ENCODE results near the gene NEDD4L. TPM values are rescaled to one million over a fixed set of nuclear protein-coding genes. Genes with fewer than 3 reads are reported as not detected.

The NEDD4L gene
- polyA plus RNA-seq, 1 donor (not counting 4 experiments of a cell fraction or from before 2014, with no cell fraction given): 52.6 TPM

DNA sequence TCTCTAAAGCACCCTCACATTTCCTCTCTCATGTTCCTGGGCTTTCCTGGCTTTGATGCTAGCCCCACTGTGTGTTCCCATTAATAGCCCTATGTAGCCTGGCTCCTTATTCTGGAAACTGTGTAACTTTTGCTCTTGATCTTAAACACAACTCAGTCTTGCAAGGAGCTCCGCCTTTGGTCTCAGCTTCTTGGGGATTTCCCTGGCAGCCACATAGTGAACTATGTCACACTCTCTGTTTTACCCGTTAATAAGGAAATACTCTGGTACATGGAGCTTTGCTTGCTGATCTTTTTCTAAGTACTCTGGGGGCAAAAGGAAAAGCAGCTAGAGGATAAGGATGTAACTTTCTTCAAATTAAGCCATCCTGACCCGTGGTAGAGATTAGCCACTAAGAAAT is 259.3 kb downstream of the NEDD4L start:
- no peak overlapping the region for H3K27ac ChIP-seq (ENCODE audit: control insufficient read depth, insufficient read depth, low read length)
- H4K20me1 ChIP-seq (ENCODE audit: control insufficient read depth, extremely low read depth, insufficient read depth, low read length): no peaks in the 10 kb centered on the region
- TF ChIP-seq, protein P1, sequence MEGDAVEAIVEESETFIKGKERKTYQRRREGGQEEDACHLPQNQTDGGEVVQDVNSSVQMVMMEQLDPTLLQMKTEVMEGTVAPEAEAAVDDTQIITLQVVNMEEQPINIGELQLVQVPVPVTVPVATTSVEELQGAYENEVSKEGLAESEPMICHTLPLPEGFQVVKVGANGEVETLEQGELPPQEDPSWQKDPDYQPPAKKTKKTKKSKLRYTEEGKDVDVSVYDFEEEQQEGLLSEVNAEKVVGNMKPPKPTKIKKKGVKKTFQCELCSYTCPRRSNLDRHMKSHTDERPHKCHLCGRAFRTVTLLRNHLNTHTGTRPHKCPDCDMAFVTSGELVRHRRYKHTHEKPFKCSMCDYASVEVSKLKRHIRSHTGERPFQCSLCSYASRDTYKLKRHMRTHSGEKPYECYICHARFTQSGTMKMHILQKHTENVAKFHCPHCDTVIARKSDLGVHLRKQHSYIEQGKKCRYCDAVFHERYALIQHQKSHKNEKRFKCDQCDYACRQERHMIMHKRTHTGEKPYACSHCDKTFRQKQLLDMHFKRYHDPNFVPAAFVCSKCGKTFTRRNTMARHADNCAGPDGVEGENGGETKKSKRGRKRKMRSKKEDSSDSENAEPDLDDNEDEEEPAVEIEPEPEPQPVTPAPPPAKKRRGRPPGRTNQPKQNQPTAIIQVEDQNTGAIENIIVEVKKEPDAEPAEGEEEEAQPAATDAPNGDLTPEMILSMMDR (optimal IDR thresholded peaks at IDR 0.05 in 1 of 3, IDR thresholded peaks at IDR 0.05 in 1 of 3, conservative IDR thresholded peaks at IDR 0.05 in 1 of 3; ENCODE audit: extremely low read depth in 1 of 3, insufficient read depth in 2 of 3, low read length in 3 of 3): no peak
- no peak for TF ChIP-seq EZH2 (IDR thresholded peaks at IDR 0.05; ENCODE audit: low read length)
- FAIRE-seq (no peak), DNase-seq (ENCODE audit: low read depth, low spot score) (no peak)
- H3K9me3 ChIP-seq (ENCODE audit: control insufficient read depth, low read depth, low read length): peaks cover 12% of the 10 kb centered on the region
- peaks cover 84% of the 10 kb centered on the region for H3K79me2 ChIP-seq (ENCODE audit: control insufficient read depth, insufficient read depth, low read length)
- H3K4me2 ChIP-seq (ENCODE audit: control insufficient read depth, extremely low read depth, insufficient read depth, low read depth, low read length): no peak overlapping the region
- no peaks in the 10 kb centered on the region for H3K27me3 ChIP-seq (ENCODE audit: control insufficient read depth, extremely low read depth, insufficient read depth, low read length)
- no peak overlapping the region for H3K4me3 ChIP-seq (ENCODE audit: control insufficient read depth in 2 of 3, extremely low read depth in 1 of 3, insufficient read depth in 2 of 3, low read depth in 1 of 3, low read length in 3 of 3)
- peaks cover 23% of the 10 kb centered on the region for H3K4me1 ChIP-seq (ENCODE audit: control insufficient read depth, extremely low read depth, insufficient read depth, low read length)
- dilution Hi-C loops (cut with MboI; ENCODE audit: extremely low pct_ligation_motif_present, low sequenced_read_pairs): no loop called here
- H2AFZ ChIP-seq (ENCODE audit: control insufficient read depth, low read length): no peak overlapping the region
- peaks cover 2% of the 10 kb centered on the region for H3K9me1 ChIP-seq (ENCODE audit: control insufficient read depth, extremely low read depth, insufficient read depth, low read length)
- H3K36me3 ChIP-seq (ENCODE audit: control insufficient read depth in 2 of 2, extremely low read depth in 1 of 2, insufficient read depth in 2 of 2, low read length in 2 of 2): peaks cover 7 to 12% of the 10 kb centered on the region in 2 experiments
- H3K9ac ChIP-seq (ENCODE audit: control insufficient read depth, extremely low read depth, insufficient read depth, low read length): no peak overlapping the region

DNA sequence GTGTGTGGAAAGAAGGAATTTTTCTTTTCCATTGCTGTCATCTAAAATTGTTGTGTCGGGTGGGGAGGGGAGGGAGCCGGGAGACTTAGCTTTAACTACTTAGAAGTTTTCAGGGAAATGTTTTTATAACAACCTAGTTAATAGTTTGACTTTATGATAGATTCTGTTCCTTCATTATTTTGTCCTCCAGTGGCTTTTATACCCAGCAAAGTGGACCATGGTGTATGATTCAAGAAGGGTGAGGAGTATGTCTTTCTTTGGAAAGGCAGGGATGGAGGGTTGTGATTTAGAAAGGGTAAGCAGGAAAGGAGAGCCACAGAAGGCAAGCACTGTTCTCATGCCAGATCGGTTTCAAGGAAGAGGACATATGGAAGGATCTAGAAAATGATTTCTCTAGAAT is 261.8 kb downstream of the NEDD4L start:
- peaks cover 6 to 16% of the 10 kb centered on the region in 2 experiments for H3K36me3 ChIP-seq (ENCODE audit: control insufficient read depth in 2 of 2, extremely low read depth in 1 of 2, insufficient read depth in 2 of 2, low read length in 2 of 2)
- peaks cover 77% of the 10 kb centered on the region for H3K79me2 ChIP-seq (ENCODE audit: control insufficient read depth, insufficient read depth, low read length)

More for the DNA sequence above, 261.8 kb downstream of the NEDD4L start:
- Histone ChIP-seq H3K9me1 (ENCODE audit: control insufficient read depth, extremely low read depth, insufficient read depth, low read length) (peaks cover 2% of the 10 kb centered on the region), H2AFZ (ENCODE audit: control insufficient read depth, low read length) (no peak overlapping the region), H3K27me3 (ENCODE audit: control insufficient read depth, extremely low read depth, insufficient read depth, low read length) (no peaks in the 10 kb centered on the region), H3K4me3 (ENCODE audit: control insufficient read depth in 2 of 3, extremely low read depth in 1 of 3, insufficient read depth in 2 of 3, low read depth in 1 of 3, low read length in 3 of 3) (no peak overlapping the region), H3K9me3 (ENCODE audit: control insufficient read depth, low read depth, low read length) (peaks cover 12% of the 10 kb centered on the region), H3K27ac (ENCODE audit: control insufficient read depth, insufficient read depth, low read length) (no peak overlapping the region), H4K20me1 (ENCODE audit: control insufficient read depth, extremely low read depth, insufficient read depth, low read length) (peaks cover 7% of the 10 kb centered on the region), H3K4me2 (ENCODE audit: control insufficient read depth, extremely low read depth, insufficient read depth, low read depth, low read length) (no peak overlapping the region), H3K9ac (ENCODE audit: control insufficient read depth, extremely low read depth, insufficient read depth, low read length) (no peak overlapping the region), H3K4me1 (ENCODE audit: control insufficient read depth, extremely low read depth, insufficient read depth, low read length) (peaks cover 30% of the 10 kb centered on the region)
- dilution Hi-C loops (cut with MboI; ENCODE audit: extremely low pct_ligation_motif_present, low sequenced_read_pairs): no loop called here
- DNase-seq (ENCODE audit: low read depth, low spot score): no peak
- FAIRE-seq: no peak
- no peak for TF ChIP-seq EZH2 (IDR thresholded peaks at IDR 0.05; ENCODE audit: low read length)
- TF ChIP-seq, protein P1 (optimal IDR thresholded peaks at IDR 0.05 in 1 of 3, IDR thresholded peaks at IDR 0.05 in 1 of 3, conservative IDR thresholded peaks at IDR 0.05 in 1 of 3; ENCODE audit: extremely low read depth in 1 of 3, insufficient read depth in 2 of 3, low read length in 3 of 3): no peak

Data from keratinocyte (primary cell).